Spleen (tissue), 11 donors: ENCODE data around the gene USP15. TPM values are rescaled to one million over a fixed set of nuclear protein-coding genes. Genes with fewer than 3 reads are reported as not detected.

Experiments
- DNase-seq: peaks from one replicate; pipeline ENCODE4 v3.0.0-alpha.2; 2020
- H3K27ac ChIP-seq, 8 donors: fragments of 200-600 bp; sonication (generic) in 7 of 8; 1 replicate in 4 of 8; 2 replicates in 4 of 8; pipeline versions ENCODE4 v1.5.0 to v1.8.0; 2016 to 2021; ENCODE audit warnings: inconsistent platforms in 4 of 8, mild to moderate bottlenecking in 4 of 8, moderate library complexity in 1 of 8
- H3K27me3 ChIP-seq, 7 donors: fragments of 200-600 bp; sonication (generic) in 6 of 7; replicated peaks in 1 of 7; 1 replicate in 4 of 7; 2 replicates in 3 of 7; pipeline versions ENCODE4 v1.5.0 to v1.8.0; 2016 to 2021; ENCODE audit warnings: inconsistent platforms in 3 of 7, mild to moderate bottlenecking in 1 of 7
- H3K36me3 ChIP-seq, 6 donors: fragments of 200-600 bp; sonication (generic) in 5 of 6; 1 replicate in 4 of 6; 2 replicates in 2 of 6; pipeline versions ENCODE4 v1.5.0 to v1.8.0; 2016 to 2021; ENCODE audit warnings: inconsistent platforms in 2 of 6
- H3K4me1 ChIP-seq, 6 donors: fragments of 200-600 bp; sonication (generic) in 5 of 6; 1 replicate in 3 of 6; 2 replicates in 3 of 6; pipeline versions ENCODE4 v1.5.0 to v1.8.0; 2016 to 2021; ENCODE audit warnings: inconsistent platforms in 3 of 6
- H3K4me3 ChIP-seq, 8 donors: fragments of 200-600 bp; sonication (generic) in 7 of 8; 1 replicate in 4 of 8; 2 replicates in 4 of 8; pipeline versions ENCODE4 v1.5.0 to v1.8.0; 2016 to 2021; ENCODE audit warnings: inconsistent platforms in 4 of 8, mild to moderate bottlenecking in 4 of 8, moderate library complexity in 2 of 8
- H3K9me3 ChIP-seq, 8 donors: fragments of 200-600 bp; sonication (generic) in 7 of 8; 1 replicate in 4 of 8; 2 replicates in 4 of 8; pipeline versions ENCODE4 v1.5.0 to v1.8.0; 2016 to 2021; ENCODE audit warnings: inconsistent platforms in 4 of 8
- CTCF ChIP-seq, 11 experiments: fragments of 200-600 bp in 7 of 11; fragments of 450-650 bp in 4 of 11; sonication (generic) in 4 of 11; IDR thresholded peaks in 8 of 11; conservative IDR thresholded peaks in 3 of 11; 1 replicate in 7 of 11; 2 replicates in 4 of 11; pipeline versions ENCODE4 v1.4.0 to v1.8.0; 2016 to 2021; ENCODE audit warnings: antibody characterized with exemption in 11 of 11, inconsistent platforms in 4 of 11, mild to moderate bottlenecking in 1 of 11
- POLR2A ChIP-seq, 3 donors: fragments of 450-650 bp; IDR thresholded peaks; one replicate each; pipeline ENCODE4 v1.5.1; 2017; ENCODE audit warnings: antibody characterized with exemption in 3 of 3, mild to moderate bottlenecking in 1 of 3
- POLR2AphosphoS5 ChIP-seq, 3 donors: sonication (generic); formaldehyde crosslinking; IDR thresholded peaks; one replicate each; pipeline ENCODE4 v1.5.1; 2017; ENCODE audit warnings: antibody characterized with exemption in 3 of 3
- WGBS, 5 donors: extraction: QIAGEN DNeasy Blood & Tissue Kit in 3 of 5; methylation state at CpG; one replicate each; pipeline versions ENCODE4 v1.1.5 to v1.1.7; 2013 to 2018; 5-methylcytosine and 5-hydroxymethylcytosine counted together
- intact Hi-C: fragments of 100-400 bp; cut with DNase I; formaldehyde crosslinking; loops from one replicate; pipeline ENCODE4 v1.15.0; 2023; ENCODE audit warnings: low total_unique reads
- polyA plus RNA-seq, 3 donors: library from polyadenylated mRNA; stranded (reverse); fragments of 200-250 nt; gene quantifications; one replicate each; pipeline ENCODE4 v1.2.1, GENCODE V29; 2013
- total RNA-seq, 7 donors: library from RNA; depleted of rRNA in 3 of 7; stranded (reverse); fragments of >200 nt in 3 of 7; fragmentation: NEBNext Ultra II Directional in 4 of 7; extraction: Animal tissue kit (Norgen Biotek cat#: 25700) in 4 of 7; gene quantifications; one replicate each; pipeline versions ENCODE4 v1.1.0 to v1.2.1, GENCODE V29; 2016 to 2021
- donor health status: healthy with polysubstance abuse.
- donor health status: DM: no; HTN: no; CAD: no; lungs with moderate emphysema.
- donor health status: DM: no; HTN: no; CAD: no.
- donor health status: Bipolar disorder and iron deficiency.
- donor health status: healthy.
- donor health status: DM: no; HTN: no; CAD: no.
- donor health status: DM: yes; HTN: yes; CAD: no.

The USP15 gene
- total and polyA plus RNA-seq, 10 donors, result 65.3 to 288 (median 162) TPM

DNA sequence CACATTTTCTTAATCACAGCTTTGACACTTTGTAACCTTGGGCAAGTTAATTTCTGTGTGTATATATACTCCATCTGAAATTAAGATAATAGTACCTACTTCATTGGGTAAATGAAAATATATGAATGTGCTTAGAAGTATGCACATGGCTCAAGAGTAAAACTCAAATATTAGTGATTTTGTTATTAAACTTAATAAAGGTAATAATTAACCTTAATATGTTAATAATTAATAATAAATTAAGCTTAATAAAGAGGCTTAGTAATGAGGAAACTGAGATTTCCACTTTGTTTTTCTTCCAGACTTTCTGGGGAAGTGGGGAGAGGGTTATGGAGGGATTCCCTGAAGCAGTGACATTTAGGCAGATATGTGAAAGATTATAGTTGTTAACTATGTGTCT lies 19.8 kb downstream of the USP15 start:
- DNase-seq, result no peak
- no peak for TF ChIP-seq POLR2AphosphoS5 (IDR thresholded peaks at IDR 0.05)
- TF ChIP-seq POLR2A (IDR thresholded peaks at IDR 0.05), result no peak
- no peak for TF ChIP-seq CTCF (IDR thresholded peaks at IDR 0.05 in 8 of 11, conservative IDR thresholded peaks at IDR 0.05 in 3 of 11)
- Histone ChIP-seq H3K27ac (no peak overlapping the region), H3K4me1 (peaks cover 22 to 100% (median 56%) of the 10 kb centered on the region in 6 donors), H3K9me3 (peaks cover 0 to 3% (median 0%) of the 10 kb centered on the region in 8 donors), H3K36me3 (no peaks in the 10 kb centered on the region), H3K4me3 (no peak overlapping the region), H3K27me3 (no peaks in the 10 kb centered on the region)
- intact Hi-C loops, result no loop called here

DNA sequence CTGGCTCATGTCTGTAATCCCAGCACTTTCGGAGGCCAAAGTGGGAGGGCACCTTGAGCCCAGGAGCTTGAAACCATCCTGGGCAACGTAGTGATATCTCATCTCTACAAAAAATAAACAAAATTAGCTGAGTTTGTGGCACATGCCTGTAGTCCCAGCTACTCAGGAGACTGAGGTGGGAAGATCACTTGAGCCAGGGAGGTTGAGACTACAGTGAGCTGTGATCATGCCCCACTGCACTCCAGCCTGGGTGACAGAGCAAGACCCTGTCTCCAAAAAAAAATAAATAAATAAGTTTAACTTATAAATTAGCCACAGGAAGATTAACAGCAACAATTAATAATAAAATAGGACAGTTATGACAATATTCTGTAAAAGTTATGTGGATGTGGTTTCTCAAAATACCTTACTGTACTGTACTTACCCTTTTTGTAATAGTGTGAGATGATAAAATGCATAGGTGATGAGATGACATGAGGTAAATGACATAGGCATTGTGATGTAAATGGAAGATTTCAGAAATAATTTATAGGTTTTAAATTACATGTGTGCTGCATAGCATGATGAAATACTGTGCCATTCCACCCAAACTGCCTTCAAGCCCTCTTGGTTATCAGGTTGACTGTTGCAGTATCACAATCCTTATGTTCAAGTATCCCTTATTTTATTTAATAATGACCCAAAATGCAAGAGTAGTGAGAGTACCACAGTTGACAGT lies 22.0 kb downstream of the USP15 start:
- intact Hi-C loops, result no loop called here
- 81 to 86% (median 83%) methylated on average over 2 of the region's 2 CpGs for WGBS, 5 donors
- H3K9me3 ChIP-seq, result peaks cover 0 to 10% (median 2%) of the 10 kb centered on the region in 8 donors
- TF ChIP-seq POLR2A (IDR thresholded peaks at IDR 0.05), result no peak
- no peak for TF ChIP-seq POLR2AphosphoS5 (IDR thresholded peaks at IDR 0.05)
- no peak for TF ChIP-seq CTCF (IDR thresholded peaks at IDR 0.05 in 8 of 11, conservative IDR thresholded peaks at IDR 0.05 in 3 of 11)
- H3K4me3 ChIP-seq, result no peak overlapping the region
- no peak for DNase-seq
- H3K27me3 ChIP-seq, result no peaks in the 10 kb centered on the region
- peaks cover 0 to 16% (median 0%) of the 10 kb centered on the region in 6 donors for H3K36me3 ChIP-seq
- no peak overlapping the region for H3K27ac ChIP-seq
- peaks cover 8 to 100% (median 41%) of the 10 kb centered on the region in 6 donors for H3K4me1 ChIP-seq

GRCh38 chr12:62284749-62285148 lies 24.5 kb downstream of the USP15 start:
- H3K4me3 ChIP-seq, result no peak overlapping the region
- no peak overlapping the region for H3K27ac ChIP-seq
- peaks cover 0 to 16% (median 0%) of the 10 kb centered on the region in 6 donors for H3K36me3 ChIP-seq
- peaks cover 6 to 97% (median 43%) of the 10 kb centered on the region in 6 donors for H3K4me1 ChIP-seq
- intact Hi-C loops, result no loop called here
- H3K9me3 ChIP-seq, result peaks cover 0 to 28% (median 5%) of the 10 kb centered on the region in 8 donors
- H3K27me3 ChIP-seq, result no peaks in the 10 kb centered on the region
- no peak for DNase-seq
- no peak for TF ChIP-seq CTCF (IDR thresholded peaks at IDR 0.05 in 8 of 11, conservative IDR thresholded peaks at IDR 0.05 in 3 of 11)
- no peak for TF ChIP-seq POLR2AphosphoS5 (IDR thresholded peaks at IDR 0.05)
- TF ChIP-seq POLR2A (IDR thresholded peaks at IDR 0.05), result no peak

DNA sequence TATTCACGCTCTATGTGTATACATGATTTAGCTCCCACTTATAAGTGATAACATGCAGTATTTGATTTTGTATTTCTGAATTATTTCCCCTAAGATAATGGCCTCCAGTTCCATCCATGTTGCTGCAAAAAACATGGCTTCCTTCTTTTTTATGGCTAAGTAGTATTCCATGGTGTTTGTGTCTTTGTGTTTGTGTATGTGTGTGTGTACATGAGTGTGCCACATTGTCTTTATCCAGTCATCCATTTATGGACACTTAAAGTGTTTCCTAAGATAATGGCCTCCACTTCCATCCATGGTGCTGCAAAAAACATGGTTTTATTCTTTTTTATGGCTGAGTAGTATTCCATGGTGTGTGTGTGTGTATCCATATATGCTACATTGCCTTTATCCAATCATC lies 25.1 kb downstream of the USP15 start:
- peaks cover 6 to 95% (median 43%) of the 10 kb centered on the region in 6 donors for H3K4me1 ChIP-seq
- no peaks in the 10 kb centered on the region for H3K27me3 ChIP-seq
- WGBS, 5 donors, result 95 to 100% (median 97%) methylated on average over 1 of the region's 1 CpG
- TF ChIP-seq CTCF (IDR thresholded peaks at IDR 0.05 in 8 of 11, conservative IDR thresholded peaks at IDR 0.05 in 3 of 11), result no peak
- H3K27ac ChIP-seq, result no peak overlapping the region
- intact Hi-C loops, result no loop called here
- peaks cover 2 to 33% (median 10%) of the 10 kb centered on the region in 8 donors for H3K9me3 ChIP-seq
- peaks cover 0 to 16% (median 0%) of the 10 kb centered on the region in 6 donors for H3K36me3 ChIP-seq
- DNase-seq, result no peak
- H3K4me3 ChIP-seq, result no peak overlapping the region
